ENCODE data around the gene CD3D. TPM values are rescaled to one million over a fixed set of nuclear protein-coding genes. Genes with fewer than 3 reads are reported as not detected.

CD3D gene
- total and polyA plus RNA-seq, 2 experiments from 2014 or later, result 1.8 to 2.3 TPM

- TF ChIP-seq EZH2 (IDR thresholded peaks at IDR 0.05; ENCODE audit: borderline replicate concordance) (no peak), CTCF (IDR thresholded peaks at IDR 0.05; ENCODE audit: poor library complexity) (no peak), EZH2phosphoT487 (IDR thresholded peaks at IDR 0.05; ENCODE audit: low read depth, severe bottlenecking, unreplicated experiment) (no peak)
- no peak overlapping the region for H3K27ac ChIP-seq
- H4K20me1 ChIP-seq (ENCODE audit: insufficient read depth, poor library complexity, severe bottlenecking), result no peaks in the 10 kb centered on the region
- DNase-seq (ENCODE audit: low spot score), result no peak
- H3K27me3 ChIP-seq, result peaks cover 4% of the 10 kb centered on the region
- H3K36me3 ChIP-seq (replicated peaks; ENCODE audit: insufficient read depth, low read depth), result no peaks in the 10 kb centered on the region
- no peak overlapping the region for H3K4me2 ChIP-seq
- peak overlapping the region; percentile 22 for H2AFZ ChIP-seq
- no peak overlapping the region for H3K4me3 ChIP-seq
- H3K4me1 ChIP-seq (ENCODE audit: insufficient read depth), result peaks cover 9% of the 10 kb centered on the region
- H3K79me2 ChIP-seq, result no peaks in the 10 kb centered on the region
- 75% methylated on average over 9 of the region's 9 CpGs for WGBS (ENCODE audit: low lambda C conversion rate, missing lambda C conversion rate)
- no peaks in the 10 kb centered on the region for H3K9me3 ChIP-seq (ENCODE audit: low read depth)
- no peaks in the 10 kb centered on the region for H3K9me2 ChIP-seq (replicated peaks; ENCODE audit: insufficient read depth)
Measured at GRCh38 chr11:118291477-118292135, 50.9 kb downstream of the CD3D start.

- Histone ChIP-seq H3K27ac (no peak overlapping the region), H2AFZ (peak overlapping the region; percentile 22)
- peak; percentile 49 for TF ChIP-seq CTCF (IDR thresholded peaks at IDR 0.05; ENCODE audit: poor library complexity)
- TF ChIP-seq EZH2 (IDR thresholded peaks at IDR 0.05; ENCODE audit: borderline replicate concordance), result no peak
- TF ChIP-seq EZH2phosphoT487 (IDR thresholded peaks at IDR 0.05; ENCODE audit: low read depth, severe bottlenecking, unreplicated experiment), result no peak
Measured at GRCh38 chr11:118290923-118291322, 51.6 kb downstream of the CD3D start.

GRCh38 chr11:118289401-118289800 is 53.1 kb downstream of the CD3D start:
- H3K9me2 ChIP-seq (replicated peaks; ENCODE audit: insufficient read depth), result no peaks in the 10 kb centered on the region
- no peaks in the 10 kb centered on the region for H3K9me3 ChIP-seq (ENCODE audit: low read depth)
- H3K4me2 ChIP-seq, result no peak overlapping the region
- no peaks in the 10 kb centered on the region for H3K36me3 ChIP-seq (replicated peaks; ENCODE audit: insufficient read depth, low read depth)
- no peak overlapping the region for H2AFZ ChIP-seq
- no peak for DNase-seq (ENCODE audit: low spot score)
- TF ChIP-seq CTCF (IDR thresholded peaks at IDR 0.05; ENCODE audit: poor library complexity) (no peak), EZH2phosphoT487 (IDR thresholded peaks at IDR 0.05; ENCODE audit: low read depth, severe bottlenecking, unreplicated experiment) (no peak), EZH2 (IDR thresholded peaks at IDR 0.05; ENCODE audit: borderline replicate concordance) (no peak)
- H3K4me3 ChIP-seq, result no peak overlapping the region
- no peaks in the 10 kb centered on the region for H3K27me3 ChIP-seq
- peaks cover 9% of the 10 kb centered on the region for H3K4me1 ChIP-seq (ENCODE audit: insufficient read depth)
- no peaks in the 10 kb centered on the region for H4K20me1 ChIP-seq (ENCODE audit: insufficient read depth, poor library complexity, severe bottlenecking)
- no peaks in the 10 kb centered on the region for H3K79me2 ChIP-seq
- H3K27ac ChIP-seq, result peak overlapping the region; percentile 29

More at GRCh38 chr11:118290923-118291322, 51.6 kb downstream of the CD3D start:
- no peaks in the 10 kb centered on the region for H3K79me2 ChIP-seq
- WGBS (ENCODE audit: low lambda C conversion rate, missing lambda C conversion rate), result 35% methylated on average over 9 of the region's 9 CpGs
- no peaks in the 10 kb centered on the region for H4K20me1 ChIP-seq (ENCODE audit: insufficient read depth, poor library complexity, severe bottlenecking)
- H3K9me2 ChIP-seq (replicated peaks; ENCODE audit: insufficient read depth), result no peaks in the 10 kb centered on the region
- no peaks in the 10 kb centered on the region for H3K36me3 ChIP-seq (replicated peaks; ENCODE audit: insufficient read depth, low read depth)
- no peak overlapping the region for H3K4me2 ChIP-seq
- no peaks in the 10 kb centered on the region for H3K9me3 ChIP-seq (ENCODE audit: low read depth)
- peak; percentile 67 for DNase-seq (ENCODE audit: low spot score)
- peaks cover 9% of the 10 kb centered on the region for H3K4me1 ChIP-seq (ENCODE audit: insufficient read depth)
- peaks cover 4% of the 10 kb centered on the region for H3K27me3 ChIP-seq
- no peak overlapping the region for H3K4me3 ChIP-seq

Small RNAs within 50 kb of the gene (small RNA-seq; reads per million reads assigned to genes)
- gene AP001582.1, result not detected

Other genes with a start within 250 kb of the CD3D start
- 0.57 and 1.0 TPM in 2 replicates for gene SCN4B, start 189.9 kb downstream of the CD3D start, total RNA-seq
- gene SCN4B, start 189.9 kb downstream of the CD3D start, polyA plus RNA-seq, result 0.55 and 1.1 TPM in 2 replicates
- 1.1 and 1.3 TPM in 2 replicates for gene SCN2B, start 166.1 kb downstream of the CD3D start, total RNA-seq
- gene SCN2B, start 166.1 kb downstream of the CD3D start, polyA plus RNA-seq, result 0.92 and 1.2 TPM in 2 replicates
- 3.5 and 5.3 TPM in 2 replicates for gene JAML, start 117.7 kb downstream of the CD3D start, total RNA-seq
- gene JAML, start 117.7 kb downstream of the CD3D start, polyA plus RNA-seq, result 5.0 and 5.9 TPM in 2 replicates
- gene MPZL3, start 90.3 kb downstream of the CD3D start, total RNA-seq, result 20.6 and 21.1 TPM in 2 replicates
- 10.2 and 10.8 TPM in 2 replicates for gene MPZL3, start 90.3 kb downstream of the CD3D start, polyA plus RNA-seq
- gene MPZL2, start 78.4 kb downstream of the CD3D start, total RNA-seq, result 47.2 and 52.3 TPM in 2 replicates
- 38.4 and 48.0 TPM in 2 replicates for gene MPZL2, start 78.4 kb downstream of the CD3D start, polyA plus RNA-seq
- not detected in 2 replicates for gene CD3E, start 38.0 kb downstream of the CD3D start, total RNA-seq
- not detected in 2 replicates for gene CD3E, start 38.0 kb downstream of the CD3D start, polyA plus RNA-seq
- 0.50 and 1.1 TPM in 2 replicates for gene CD3G, start 1.6 kb upstream of the CD3D start, total RNA-seq
- 0.11 and 0.60 TPM in 2 replicates for gene CD3G, start 1.6 kb upstream of the CD3D start, polyA plus RNA-seq
- gene UBE4A, start 16.9 kb upstream of the CD3D start, total RNA-seq, result 57.5 and 61.5 TPM in 2 replicates
- 19.7 and 22.4 TPM in 2 replicates for gene UBE4A, start 16.9 kb upstream of the CD3D start, polyA plus RNA-seq
- gene ATP5MG, start 58.9 kb upstream of the CD3D start, total RNA-seq, result 64.7 and 68.1 TPM in 2 replicates
- 431 and 471 TPM in 2 replicates for gene ATP5MG, start 58.9 kb upstream of the CD3D start, polyA plus RNA-seq
- 29.1 and 30.6 TPM in 2 replicates for gene KMT2A, start 93.8 kb upstream of the CD3D start, total RNA-seq
- 23.0 and 25.9 TPM in 2 replicates for gene KMT2A, start 93.8 kb upstream of the CD3D start, polyA plus RNA-seq
- gene TTC36, start 184.8 kb upstream of the CD3D start, total RNA-seq, result 1.9 and 4.9 TPM in 2 replicates
- 2.1 and 3.1 TPM in 2 replicates for gene TTC36, start 184.8 kb upstream of the CD3D start, polyA plus RNA-seq
- 30.6 and 32.3 TPM in 2 replicates for gene TMEM25, start 188.5 kb upstream of the CD3D start, total RNA-seq
- 35.6 and 42.9 TPM in 2 replicates for gene TMEM25, start 188.5 kb upstream of the CD3D start, polyA plus RNA-seq
- 20.6 and 21.0 TPM in 2 replicates for gene IFT46, start 223.2 kb upstream of the CD3D start, total RNA-seq
- 12.3 and 12.6 TPM in 2 replicates for gene IFT46, start 223.2 kb upstream of the CD3D start, polyA plus RNA-seq
- gene ARCN1, start 229.7 kb upstream of the CD3D start, total RNA-seq, result 177 and 190 TPM in 2 replicates
- 166 and 194 TPM in 2 replicates for gene ARCN1, start 229.7 kb upstream of the CD3D start, polyA plus RNA-seq